Small intestine (tissue), 7 donors: ENCODE data around the gene KLHL10. TPM values are rescaled to one million over a fixed set of nuclear protein-coding genes. Genes with fewer than 3 reads are reported as not detected.
A peak's percentile ranks its signal among the peaks of the same experiment; 100 is the strongest.
"Not testable (repeated sequence)": the region's sequence is repeated elsewhere in the genome, so short reads cannot be mapped to it uniquely, and the experiment has no call there.

ENCODE experiments used
- DNase-seq, 2 donors: peaks; one replicate each; pipeline versions ENCODE4 v3.0.0 to v3.0.0-alpha.2; 2013
- FAIRE-seq: peaks from 2 replicates; lab custom pipeline; 2012; peaks lifted over from hg19 to GRCh38; lab: Jason Lieb, UNC
- H3K27ac ChIP-seq, 3 donors: one replicate each; pipeline ENCODE4 v1.5.1; 2013; ENCODE audit warnings: low read length in 2 of 3, mild to moderate bottlenecking in 2 of 3, control low read depth in 1 of 3, inconsistent platforms in 1 of 3, low read depth in 1 of 3, moderate library complexity in 1 of 3
- H3K27me3 ChIP-seq, 3 donors: one replicate each; pipeline ENCODE4 v1.6.1; 2013; ENCODE audit warnings: low read length in 3 of 3, inconsistent platforms in 1 of 3; ENCODE audit not compliant: control insufficient read depth in 3 of 3, insufficient read depth in 3 of 3
- H3K36me3 ChIP-seq, 3 donors: one replicate each; pipeline ENCODE4 v1.6.1; 2013; ENCODE audit warnings: low read length in 3 of 3, inconsistent platforms in 1 of 3, low read depth in 1 of 3, mild to moderate bottlenecking in 1 of 3, moderate library complexity in 1 of 3; ENCODE audit not compliant: control insufficient read depth in 3 of 3, insufficient read depth in 2 of 3
- H3K4me1 ChIP-seq, 3 donors: one replicate each; pipeline ENCODE4 v1.6.1; 2013; ENCODE audit warnings: low read length in 2 of 3, inconsistent platforms in 1 of 3, low read depth in 1 of 3, mild to moderate bottlenecking in 1 of 3, moderate library complexity in 1 of 3; ENCODE audit not compliant: control insufficient read depth in 3 of 3, insufficient read depth in 2 of 3
- H3K4me3 ChIP-seq, 3 donors: one replicate each; pipeline ENCODE4 v1.5.1; 2013; ENCODE audit warnings: low read length in 3 of 3, control low read depth in 1 of 3, inconsistent platforms in 1 of 3, low read depth in 1 of 3, mild to moderate bottlenecking in 1 of 3, moderate library complexity in 1 of 3
- H3K9me3 ChIP-seq, 2 donors: one replicate each; pipeline ENCODE4 v1.6.1; 2013; ENCODE audit warnings: low read depth in 1 of 2, low read length in 1 of 2; ENCODE audit not compliant: control insufficient read depth in 2 of 2, insufficient read depth in 1 of 2
- WGBS, 3 donors: extraction: QIAGEN DNeasy Blood & Tissue Kit; methylation state at CpG; one replicate each; pipeline ENCODE4 v1.1.7; 2013; 5-methylcytosine and 5-hydroxymethylcytosine counted together
- polyA plus RNA-seq, 4 donors: library from polyadenylated mRNA; stranded (reverse) in 3 of 4; unstranded in 1 of 4; fragments of 200-250 nt in 3 of 4; fragments of 120-200 nt in 1 of 4; gene quantifications; one replicate each; pipeline versions ENCODE4 v1.2.1 to v1.2.3, GENCODE V29; 2013
- donor health status: healthy with polysubstance abuse.
- donor health status: control.
- donor health status: control.
- donor health status: Bipolar disorder and iron deficiency.
- donor health status: healthy.

Gene KLHL10
- polyA plus RNA-seq, 4 donors: 0.15 TPM; not detected in 3

DNA sequence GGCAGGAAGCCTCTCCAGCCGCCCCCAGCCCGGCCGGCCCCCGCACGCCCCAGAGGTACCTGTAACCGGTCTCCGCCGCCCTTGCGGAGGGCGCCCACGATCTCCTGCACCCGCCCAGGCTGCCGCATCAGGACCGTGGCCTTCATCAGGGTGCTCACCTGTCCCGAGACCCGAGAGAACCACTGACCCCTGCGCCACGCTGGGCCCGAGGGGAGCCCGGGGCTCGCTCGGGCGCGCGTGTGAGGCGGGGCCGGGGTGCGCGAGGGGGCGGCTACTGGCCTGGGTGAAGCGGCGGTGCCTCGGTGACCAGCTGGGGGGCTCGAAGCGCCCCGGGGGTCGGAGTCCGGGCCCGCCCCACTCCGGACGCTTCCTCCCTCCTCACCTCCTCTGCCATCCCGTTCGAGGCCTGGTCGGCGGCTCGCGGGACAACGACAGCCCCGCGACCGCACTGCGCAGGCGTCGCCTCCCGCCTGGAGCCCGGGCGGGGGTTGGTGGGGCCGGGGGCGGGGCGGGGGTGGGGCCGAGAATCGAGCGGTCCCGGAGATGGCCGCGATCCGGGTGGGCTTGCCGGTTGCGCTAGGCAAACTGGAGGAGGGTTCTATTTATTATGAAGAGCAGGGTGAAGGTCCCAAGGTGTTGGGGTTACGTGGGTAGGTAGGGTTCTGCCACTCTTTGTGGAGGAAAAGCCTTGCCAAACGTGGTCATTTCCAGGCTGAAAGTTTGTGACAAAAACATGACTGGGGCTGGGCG is 1.6 kb upstream of the KLHL10 start, which contains the start of gene NT5C3B:
Gene NT5C3B (minus strand): TSS at position 433 of the 750 bp plus-strand sequence. CDS start 39 bp downstream, at position 394.
- 1% methylated on average over 39 to 72 of the region's 72 CpGs for WGBS, 3 donors
- FAIRE-seq (no peak), DNase-seq (peak; percentile 37 to 72)
- Histone ChIP-seq H3K27me3 (no peaks in the 10 kb centered on the region), H3K4me3 (peak within 1 kb of the TSS; percentile 63 to 83 (median 76)), H3K36me3 (peaks cover 0 to 20% (median 0%) of the 10 kb centered on the region in 3 donors), H3K9me3 (no peaks in the 10 kb centered on the region), H3K4me1 (peaks cover 0 to 7% (median 5%) of the 10 kb centered on the region in 3 donors), H3K27ac (peak within 1 kb of the TSS in 1 of 3 donors; percentile 50)

- Histone ChIP-seq H3K9me3 (no peaks in the 10 kb centered on the region), H3K27ac (no peak overlapping the region), H3K4me1 (peaks cover 0 to 7% (median 5%) of the 10 kb centered on the region in 3 donors), H3K27me3 (no peaks in the 10 kb centered on the region), H3K36me3 (peaks cover 0 to 14% (median 0%) of the 10 kb centered on the region in 3 donors), H3K4me3 (peak overlapping the region; percentile 63 to 83 (median 76))
- 31 to 49% (median 38%) methylated on average over 21 of the region's 21 CpGs for WGBS, 3 donors
- no peak for DNase-seq
- FAIRE-seq: no peak
Observed at GRCh38 chr17:41836550-41837196, 952 bp upstream of the KLHL10 start.

GRCh38 chr17:41839448-41839847 is 1.8 kb downstream of the KLHL10 start:
- H3K9me3 ChIP-seq, H3K27ac ChIP-seq, H3K4me1 ChIP-seq, H3K4me3 ChIP-seq, FAIRE-seq, H3K36me3 ChIP-seq, H3K27me3 ChIP-seq, DNase-seq: not testable (repeated sequence)
- WGBS, 3 donors: 83 to 94% (median 91%) methylated on average over 2 of the region's 2 CpGs

DNA sequence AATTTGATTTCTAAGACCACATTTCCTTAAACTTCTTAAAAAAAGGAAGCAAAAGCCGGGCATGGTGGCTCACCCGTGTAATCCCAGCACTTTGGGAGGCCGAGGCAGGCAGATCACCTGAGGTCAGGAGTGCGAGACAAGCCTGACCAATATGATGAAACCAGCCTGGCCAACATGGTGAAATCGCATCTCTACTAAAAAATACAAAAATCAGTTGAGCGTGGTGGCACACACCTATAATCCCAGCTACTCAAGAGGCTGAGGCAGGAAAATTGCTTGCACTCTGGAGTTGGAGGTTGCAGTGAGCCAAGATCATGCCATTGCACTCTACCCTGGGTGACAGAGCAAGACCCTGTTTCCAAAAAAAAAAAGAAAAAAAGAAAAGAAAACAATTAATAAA is 3.2 kb downstream of the KLHL10 start:
- H3K4me3 ChIP-seq, H3K27me3 ChIP-seq, H3K36me3 ChIP-seq, H3K4me1 ChIP-seq, DNase-seq, FAIRE-seq, H3K27ac ChIP-seq, H3K9me3 ChIP-seq: not testable (repeated sequence)
- 88 to 95% (median 91%) methylated on average over 6 of the region's 6 CpGs for WGBS, 3 donors

- no peaks in the 10 kb centered on the region for H3K9me3 ChIP-seq
- WGBS, 3 donors: 92 to 95% (median 93%) methylated on average over 6 of the region's 6 CpGs
- FAIRE-seq (no peak), DNase-seq (no peak)
- no peaks in the 10 kb centered on the region for H3K4me1 ChIP-seq
- H3K27me3 ChIP-seq: no peaks in the 10 kb centered on the region
- H3K36me3 ChIP-seq: peaks cover 0 to 5% (median 0%) of the 10 kb centered on the region in 3 donors
- no peak overlapping the region for H3K4me3 ChIP-seq
- no peak overlapping the region for H3K27ac ChIP-seq
Observed at GRCh38 chr17:41844971-41845370, 7.3 kb downstream of the KLHL10 start.

- 65 to 87% (median 86%) methylated on average over 4 of the region's 4 CpGs for WGBS, 3 donors
- Histone ChIP-seq H3K36me3 (peaks cover 0 to 23% (median 1%) of the 10 kb centered on the region in 3 donors), H3K27ac (no peak overlapping the region), H3K27me3 (no peaks in the 10 kb centered on the region), H3K4me3 (no peak overlapping the region), H3K4me1 (no peaks in the 10 kb centered on the region), H3K9me3 (no peaks in the 10 kb centered on the region)
- DNase-seq: no peak
- no peak for FAIRE-seq
Observed at GRCh38 chr17:41848788-41849187, 11.2 kb downstream of the KLHL10 start.

- no peaks in the 10 kb centered on the region for H3K9me3 ChIP-seq
- H3K4me3 ChIP-seq: no peak overlapping the region
- 74 to 89% (median 86%) methylated on average over 4 of the region's 4 CpGs for WGBS, 3 donors
- H3K27me3 ChIP-seq: no peaks in the 10 kb centered on the region
- H3K4me1 ChIP-seq: no peaks in the 10 kb centered on the region
- DNase-seq (no peak), FAIRE-seq (no peak)
- H3K36me3 ChIP-seq: peaks cover 5 to 28% (median 6%) of the 10 kb centered on the region in 3 donors
- H3K27ac ChIP-seq: no peak overlapping the region
Observed at GRCh38 chr17:41849251-41849990, 11.8 kb downstream of the KLHL10 start.

- not testable (repeated sequence) for H3K27me3 ChIP-seq, H3K4me1 ChIP-seq, H3K9me3 ChIP-seq, FAIRE-seq, DNase-seq, H3K27ac ChIP-seq, H3K4me3 ChIP-seq
- H3K36me3 ChIP-seq: peaks cover 9 to 30% (median 11%) of the 10 kb centered on the region in 3 donors
- WGBS, 3 donors: 90 to 97% (median 95%) methylated on average over 14 of the region's 14 CpGs
Observed at GRCh38 chr17:41851382-41851781, 13.8 kb downstream of the KLHL10 start.
